8988T (cell line): Measurements from ENCODE around the gene RPL37A.

Source experiments
- DNase-seq: peaks from one replicate; pipeline ENCODE4 v3.0.0; 2011

RPL37A gene

GRCh38 chr2:216498379-216499352, at the start of gene RPL37A:
TSS of gene RPL37A (plus strand) at chr2:216498844. CDS start at chr2:216498875, 31 bp downstream.
- DNase-seq = peak; percentile 75

GRCh38 chr2:216450346-216450745, 48.3 kb upstream of the RPL37A start:
- DNase-seq = no peak

DNA sequence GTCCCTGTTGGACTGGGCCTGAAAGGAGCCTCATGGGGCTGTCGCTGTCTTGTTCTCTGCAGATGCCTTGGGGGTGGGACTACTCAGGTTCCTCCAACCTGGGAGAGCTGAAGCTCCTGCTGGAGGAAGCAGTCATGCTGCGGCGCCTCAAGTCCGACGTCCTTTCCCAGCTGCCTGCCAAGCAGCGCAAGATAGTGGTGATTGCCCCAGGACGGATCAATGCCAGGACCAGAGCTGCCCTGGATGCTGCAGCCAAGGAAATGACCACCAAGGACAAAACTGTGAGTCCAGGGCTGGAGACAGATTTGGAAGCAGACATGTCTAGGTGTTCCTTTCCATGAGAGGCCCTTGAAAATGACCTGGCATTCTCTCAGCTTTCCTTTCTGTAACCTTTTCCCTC, 47.9 kb upstream of the RPL37A start:
- no peak for DNase-seq

DNA sequence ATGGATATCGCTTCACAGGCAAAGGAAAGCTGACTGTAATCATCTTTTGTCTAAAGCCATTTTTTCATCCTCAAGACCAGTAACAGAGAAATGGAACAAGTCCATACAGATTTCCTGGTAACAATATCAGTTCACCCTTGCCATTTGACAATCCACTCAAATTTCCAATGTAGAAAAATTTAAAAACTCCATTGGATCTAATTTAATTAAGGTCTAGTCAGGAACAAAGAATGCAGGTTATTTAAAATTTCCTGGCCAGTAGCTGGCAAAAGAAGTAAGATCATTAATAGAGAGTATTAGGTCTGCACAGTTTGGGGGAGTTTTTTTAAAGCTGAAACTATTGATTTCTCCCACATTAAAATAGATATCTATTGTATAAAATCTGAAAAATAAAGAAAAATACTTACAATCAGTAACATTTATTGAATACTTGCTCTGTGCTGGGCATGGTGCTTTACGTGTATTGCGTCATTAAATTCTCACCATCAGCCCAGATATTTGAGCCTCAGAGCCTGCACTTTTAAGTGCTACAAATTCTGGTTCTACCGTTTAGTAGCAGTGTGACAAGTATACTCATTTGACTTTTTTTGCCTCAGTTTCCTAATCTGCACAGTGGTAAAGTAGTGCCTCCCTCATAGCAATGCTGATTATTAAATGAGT, 44.6 kb upstream of the RPL37A start:
- DNase-seq = no peak

GRCh38 chr2:216463148-216463547, 35.5 kb upstream of the RPL37A start:
- no peak for DNase-seq

- no peak for DNase-seq
Measured at GRCh38 chr2:216464104-216464720, 34.4 kb upstream of the RPL37A start.

DNA sequence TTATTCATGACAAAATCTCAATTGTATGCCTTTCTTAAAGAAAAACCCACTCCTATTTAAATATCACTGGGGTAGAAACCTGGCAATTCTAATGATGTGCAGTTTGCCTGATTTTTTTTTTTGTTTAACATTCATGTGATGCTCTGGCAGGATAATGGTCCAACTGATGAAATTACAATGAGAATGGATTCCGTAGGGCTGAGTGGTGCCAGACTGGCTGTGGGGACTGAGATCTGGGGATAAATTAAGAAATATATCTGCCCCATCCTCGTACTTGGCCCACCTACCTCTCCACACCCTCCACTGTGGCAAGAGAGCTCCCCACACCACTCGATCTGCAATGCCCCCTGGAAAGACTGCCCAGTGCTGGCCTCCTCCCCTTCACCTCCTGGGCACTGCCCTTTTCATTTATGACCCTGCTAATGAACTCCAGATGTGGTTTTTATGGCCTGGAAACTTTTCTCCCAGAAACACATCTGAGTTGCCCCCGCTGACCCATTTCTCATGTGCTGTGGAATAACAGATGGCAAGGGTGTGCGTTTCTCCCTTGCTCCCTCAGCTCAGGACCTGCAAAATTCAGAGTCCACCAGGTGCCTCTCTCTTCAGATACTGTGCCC, 33.0 kb upstream of the RPL37A start:
- no peak for DNase-seq

GRCh38 chr2:216467845-216468244, 30.8 kb upstream of the RPL37A start:
- no peak for DNase-seq

DNA sequence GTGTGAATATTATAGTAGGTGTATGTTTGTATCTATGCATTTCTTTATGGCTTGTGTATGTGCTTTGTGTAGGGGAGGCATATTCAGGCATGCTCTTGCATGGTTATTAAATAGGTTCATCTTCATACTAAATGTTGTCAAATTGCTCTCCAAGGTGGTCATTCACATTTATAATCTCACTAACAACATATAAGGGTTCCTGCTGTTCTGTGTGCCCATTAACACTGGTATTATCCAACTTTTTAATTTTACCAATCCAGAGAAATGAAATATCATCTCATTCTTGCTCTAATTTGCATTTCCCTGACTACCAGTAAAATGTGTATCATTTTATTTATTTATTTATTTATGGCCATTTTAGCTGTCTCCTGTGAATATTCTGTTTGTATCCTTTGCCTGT, 29.0 kb upstream of the RPL37A start:
- DNase-seq = no peak

DNA sequence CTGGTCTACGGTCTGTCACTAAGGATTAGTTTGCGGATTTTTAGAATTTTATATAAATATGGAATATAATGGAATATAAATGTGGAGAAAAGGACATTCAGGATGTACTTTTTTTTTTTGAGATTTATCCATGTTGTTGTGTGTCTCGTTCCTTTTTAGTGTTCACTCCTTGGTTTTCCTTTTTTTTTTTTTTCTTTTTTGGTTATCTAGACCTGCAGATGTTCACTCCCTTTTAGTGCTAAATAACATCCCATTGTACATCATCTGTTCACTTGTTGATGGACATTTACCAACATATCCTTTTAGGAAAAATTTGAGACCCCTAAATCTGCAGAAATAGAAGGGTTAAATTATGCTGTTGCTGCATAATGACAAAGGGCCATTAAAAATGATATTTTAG, 25.5 kb upstream of the RPL37A start:
- no peak for DNase-seq

GRCh38 chr2:216474925-216475670, 23.5 kb upstream of the RPL37A start:
- DNase-seq = no peak

- DNase-seq = no peak
Measured at GRCh38 chr2:216475767-216476166, 22.9 kb upstream of the RPL37A start.

DNA sequence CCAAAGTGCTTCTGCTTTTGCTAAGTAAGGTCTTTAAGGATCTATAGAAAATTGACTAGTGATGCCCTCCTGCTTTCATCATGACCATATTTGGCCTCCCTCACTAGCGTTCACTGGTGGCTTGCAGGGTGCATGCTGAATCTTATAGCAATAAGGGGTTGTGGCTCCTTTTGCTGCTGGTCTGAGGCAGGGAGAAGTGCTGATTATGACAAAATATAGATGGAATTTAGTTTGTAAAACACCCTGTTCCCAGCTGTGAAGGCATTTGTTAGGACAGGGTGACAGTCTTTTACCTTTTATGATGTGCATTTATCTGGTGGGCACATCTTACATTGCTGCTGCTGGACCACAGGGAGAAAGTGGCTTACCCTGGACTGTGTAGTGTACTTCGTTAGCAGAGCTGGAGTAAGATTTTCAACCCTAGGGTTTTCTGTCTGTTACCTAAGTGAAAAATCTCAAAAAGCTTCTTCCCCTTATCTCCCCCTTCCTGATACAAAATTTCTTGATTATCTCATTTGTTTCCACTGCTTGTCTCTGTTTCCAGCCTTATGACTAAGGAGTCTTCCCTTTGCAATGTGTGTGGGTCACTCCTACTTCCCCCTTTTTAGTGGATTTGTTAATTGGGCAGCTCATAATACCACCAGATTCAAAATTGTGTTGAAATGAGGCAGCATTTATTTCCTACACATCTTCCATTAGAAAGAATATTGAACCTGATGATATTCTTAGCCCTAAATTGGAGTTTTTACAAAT, 21.2 kb upstream of the RPL37A start:
- no peak for DNase-seq

- no peak for DNase-seq
Measured at GRCh38 chr2:216478151-216478550, 20.5 kb upstream of the RPL37A start.

GRCh38 chr2:216478791-216479190, 19.9 kb upstream of the RPL37A start:
- no peak for DNase-seq

DNA sequence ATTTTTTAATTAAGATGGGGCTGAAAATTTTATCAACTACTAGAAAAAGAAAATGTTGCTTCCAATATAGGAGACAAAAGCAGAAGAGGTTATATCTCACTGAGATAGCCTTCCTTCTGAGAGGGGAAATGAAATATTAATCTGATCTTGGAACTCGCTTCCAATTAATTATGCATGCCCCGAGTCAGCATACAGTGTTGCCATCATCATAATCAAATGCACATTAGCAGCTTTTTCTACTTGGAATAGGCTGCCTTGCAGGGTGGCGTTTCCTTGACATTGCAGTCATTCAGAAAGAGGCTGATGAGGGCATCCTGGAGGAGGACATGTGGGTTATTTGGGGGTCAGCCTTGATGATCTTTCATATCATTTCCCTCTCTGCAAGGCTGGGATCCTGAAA, 18.4 kb upstream of the RPL37A start:
- no peak for DNase-seq

DNA sequence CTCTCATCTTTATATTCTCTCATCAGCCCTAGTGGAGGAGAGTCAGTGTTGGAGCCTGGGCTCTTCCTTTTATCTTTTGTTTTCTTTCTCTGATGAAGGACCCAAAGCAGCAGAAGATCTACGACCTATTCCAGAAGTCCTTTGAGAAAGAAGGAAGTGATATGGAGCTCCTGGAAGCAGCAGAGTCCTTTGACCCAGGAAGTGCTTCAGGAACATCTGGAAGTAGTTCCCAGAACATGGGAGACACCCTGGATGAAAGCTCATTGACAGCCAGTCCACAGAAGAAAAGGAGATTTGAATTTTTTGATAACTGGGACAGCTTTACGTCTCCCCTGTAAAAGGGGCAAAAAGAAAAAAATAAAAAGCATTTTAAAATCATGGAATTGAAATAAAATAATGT, 16.0 kb upstream of the RPL37A start:
- no peak for DNase-seq

- no peak for DNase-seq
Measured at GRCh38 chr2:216485237-216485636, 13.4 kb upstream of the RPL37A start.

DNA sequence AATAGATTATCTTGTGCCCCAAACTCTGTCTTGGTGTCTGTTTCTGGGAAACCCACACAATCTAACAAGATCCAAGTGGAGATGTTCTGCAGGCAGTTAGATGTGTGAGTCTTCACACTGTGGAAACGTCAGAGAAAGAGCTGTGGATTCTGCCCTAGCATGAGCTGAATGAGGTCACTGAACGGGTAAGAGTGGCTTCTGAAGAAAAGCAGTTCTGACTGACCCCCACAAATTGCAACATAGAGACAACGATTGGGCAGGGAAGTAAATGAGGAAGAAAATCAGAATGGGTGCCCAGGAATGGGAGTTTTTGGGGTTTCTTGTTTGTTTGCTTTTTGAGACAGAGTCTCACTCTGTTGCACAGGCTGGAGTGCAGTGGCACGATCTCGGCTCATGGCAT, 12.9 kb upstream of the RPL37A start:
- no peak for DNase-seq

DNA sequence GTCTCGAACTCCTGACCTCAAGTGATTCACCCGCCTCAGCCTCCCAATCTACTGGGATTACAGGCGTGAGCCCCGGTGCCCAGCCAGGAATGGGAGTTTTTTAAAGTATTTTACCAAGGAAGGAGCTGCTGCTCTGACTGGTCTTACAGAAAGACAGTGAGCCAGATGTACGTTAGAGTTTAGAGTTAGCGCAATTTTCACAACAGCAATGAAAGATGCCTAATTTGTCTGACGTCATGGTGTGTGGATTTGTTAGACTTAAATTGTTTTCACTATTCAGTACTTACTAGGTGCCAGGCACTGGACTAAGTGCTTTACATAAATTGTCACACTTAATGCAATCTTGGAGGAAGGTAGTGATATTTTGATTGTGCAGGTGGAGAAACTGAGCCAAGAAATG, 12.4 kb upstream of the RPL37A start:
- DNase-seq = no peak

DNA sequence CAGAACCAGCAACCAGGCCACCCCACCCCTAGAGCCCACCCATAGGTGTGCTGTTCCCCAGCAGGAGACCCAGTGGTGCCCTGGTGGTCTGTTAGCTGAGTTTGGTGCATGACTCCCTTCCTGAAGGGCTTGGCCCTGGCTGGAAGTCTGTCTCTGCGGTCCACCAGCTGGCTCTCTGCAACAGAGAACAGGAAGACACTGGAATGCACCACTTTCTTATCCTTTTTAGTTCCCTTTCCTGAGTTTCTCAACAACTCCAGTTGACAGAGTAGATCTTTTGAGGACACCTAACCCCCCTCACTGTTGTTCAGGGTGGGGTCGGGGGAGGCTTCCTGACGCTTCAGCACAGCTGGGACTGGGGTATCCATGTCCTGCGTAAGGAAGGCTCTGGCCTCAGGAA, 11.9 kb upstream of the RPL37A start:
- no peak for DNase-seq

DNA sequence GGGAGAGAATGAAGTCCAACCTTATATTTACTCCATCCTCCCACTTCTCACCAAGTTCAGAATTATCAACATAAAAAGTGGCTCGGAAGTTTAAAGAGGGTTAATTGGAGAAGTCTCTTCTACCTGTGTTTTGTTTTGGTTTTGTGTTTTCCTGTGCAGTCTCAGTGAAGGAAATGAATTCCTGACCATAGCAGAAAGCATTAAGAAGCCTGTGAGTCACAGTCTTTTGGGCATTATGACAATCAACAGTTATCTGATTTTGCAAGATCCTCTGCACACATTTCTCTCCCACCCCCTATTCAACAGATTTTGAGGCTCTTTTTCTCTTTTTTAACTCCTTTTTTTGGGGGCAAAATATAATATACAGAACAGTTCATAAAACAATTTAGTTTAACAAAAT, 8.6 kb upstream of the RPL37A start:
- DNase-seq = no peak
